ENCODE results near the gene SAFB2.

DNA sequence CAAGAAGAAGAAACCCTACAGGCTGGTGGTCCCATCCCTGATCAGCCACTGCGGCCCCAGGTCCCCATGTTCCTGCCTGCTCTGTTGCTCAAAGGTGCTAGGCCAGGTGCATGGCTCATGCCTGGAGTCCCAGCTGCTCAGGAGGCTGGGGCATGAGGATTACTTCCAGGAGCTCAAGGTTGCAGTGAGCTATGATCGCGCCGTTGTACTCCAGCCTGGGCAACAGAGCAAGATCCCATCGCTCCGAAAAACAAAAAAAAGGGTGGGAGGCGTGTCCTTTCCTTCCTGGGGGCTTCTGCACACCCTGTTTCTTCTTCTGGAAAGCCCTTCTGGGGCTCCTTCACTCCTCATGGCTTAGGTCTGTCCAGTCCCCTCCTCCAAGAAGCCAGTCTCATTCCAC, 42.9 kb downstream of the SAFB2 start:
- TF ChIP-seq POLR2AphosphoS5 (IDR thresholded peaks at IDR 0.05): no peak
- TF ChIP-seq EP300 (conservative IDR thresholded peaks at IDR 0.05; ENCODE audit: poor library complexity, severe bottlenecking): no peak
